ENCODE measurements around the gene LPAR3. TPM values are rescaled to one million over a fixed set of nuclear protein-coding genes. Genes with fewer than 3 reads are reported as not detected.

The LPAR3 gene
- polyA plus RNA-seq, 1 of the 3 experiments (the other 2 are of a cell fraction) = 0.08 TPM

- no peak overlapping the region for H3K27ac ChIP-seq (ENCODE audit: low read depth in 2 of 2, low read length in 1 of 2)
- H3K9ac ChIP-seq = no peak overlapping the region
- H3K9me3 ChIP-seq = peaks cover 7% of the 10 kb centered on the region; the same call in 1 of the 2 replicates
- no peaks in the 10 kb centered on the region for H3K4me1 ChIP-seq (ENCODE audit: control insufficient read depth in 1 of 2, insufficient read depth in 2 of 2, low read depth in 1 of 2, low read length in 1 of 2)
- no peak overlapping the region for H3K4me3 ChIP-seq (ENCODE audit: low read depth in 2 of 2, low read length in 1 of 2)
- ChIA-PET POLR2A (no interaction called here), CTCF (interaction anchor here (2.2 kb wide), 1 partner anchor 23 kb away, joined by 10 read pairs; no protein-coding TSS in a partner anchor)
- no peaks in the 10 kb centered on the region for H3K36me3 ChIP-seq (replicated peaks in 1 of 2; ENCODE audit: control insufficient read depth in 1 of 2, insufficient read depth in 2 of 2, low read length in 1 of 2)
- H3F3A ChIP-seq (replicated peaks; ENCODE audit: insufficient read depth) = no peaks in the 10 kb centered on the region
- no peaks in the 10 kb centered on the region for H3K9me2 ChIP-seq
- no peaks in the 10 kb centered on the region for H3K79me2 ChIP-seq (ENCODE audit: insufficient read depth)
- WGBS (ENCODE audit: low lambda C conversion rate) = 62% methylated on average over 9 of the region's 9 CpGs
- no peak overlapping the region for H2AFZ ChIP-seq (ENCODE audit: low read depth)
- DNase-seq = no peak
- H4K20me1 ChIP-seq (ENCODE audit: insufficient read depth) = no peaks in the 10 kb centered on the region
- TF ChIP-seq ELF1 (IDR thresholded peaks at IDR 0.05) = no peak
- no peak for TF ChIP-seq FOXJ3 (CRISPR knock-in tag; IDR thresholded peaks at IDR 0.05)
- no peak for TF ChIP-seq NFIC (IDR thresholded peaks at IDR 0.05; ENCODE audit: borderline replicate concordance)
- no peak for TF ChIP-seq YY1 (IDR thresholded peaks at IDR 0.05; ENCODE audit: low read depth)
- no peak for TF ChIP-seq RCOR1 (IDR thresholded peaks at IDR 0.05; ENCODE audit: low read length)
- no peak for TF ChIP-seq GATA2 (CRISPR knock-in tag; IDR thresholded peaks at IDR 0.05)
- TF ChIP-seq MXI1 (IDR thresholded peaks at IDR 0.05; ENCODE audit: low read depth, low read length) = no peak
- TF ChIP-seq TEAD4 (IDR thresholded peaks at IDR 0.05; ENCODE audit: borderline replicate concordance, insufficient read depth) = no peak
- no peak for TF ChIP-seq TCF12 (IDR thresholded peaks at IDR 0.05)
- no peak for TF ChIP-seq MAX (IDR thresholded peaks at IDR 0.05; ENCODE audit: low read depth)
- no peak for TF ChIP-seq REST (IDR thresholded peaks at IDR 0.05; ENCODE audit: low read depth, low read length)
- TF ChIP-seq NRF1 (IDR thresholded peaks at IDR 0.05; ENCODE audit: low read depth, low read length) = no peak
- no peak for TF ChIP-seq RXRA (IDR thresholded peaks at IDR 0.05; ENCODE audit: borderline replicate concordance, low read depth)
- no peak for TF ChIP-seq FOXM1 (IDR thresholded peaks at IDR 0.05; ENCODE audit: low read depth)
- TF ChIP-seq SIN3A (IDR thresholded peaks at IDR 0.05; ENCODE audit: borderline replicate concordance, low read depth, low read length) = no peak
- no peak for TF ChIP-seq JUND (IDR thresholded peaks at IDR 0.05)
- no peak for TF ChIP-seq POLR2AphosphoS5 (IDR thresholded peaks at IDR 0.05; ENCODE audit: low read depth, low read length)
- no peak for TF ChIP-seq CTCF (IDR thresholded peaks at IDR 0.05)
- TF ChIP-seq EZH2phosphoT487 (IDR thresholded peaks at IDR 0.05; ENCODE audit: borderline replicate concordance, low read depth) = no peak
- H3K27me3 ChIP-seq (ENCODE audit: insufficient read depth) = no peaks in the 10 kb centered on the region
- H3K4me2 ChIP-seq = no peak overlapping the region
Observed at GRCh38 chr1:84795966-84796600, 96.9 kb downstream of the LPAR3 start.

All from SK-N-SH (cell line).